ENCODE data around the gene RFX3.

- peak; percentile 31 for TF ChIP-seq POLR2AphosphoS5 (IDR thresholded peaks at IDR 0.05)
- no peak for TF ChIP-seq CTCF (IDR thresholded peaks at IDR 0.05)
- no peak for TF ChIP-seq POLR2A (IDR thresholded peaks at IDR 0.05)
These were observed 8.3 kb downstream of the RFX3 start for GRCh38 chr9:3517377-3518048.
